ENCODE measurements around the gene PIEZO2.

GRCh38 chr18:11137400-11137799, 12.0 kb downstream of the PIEZO2 start:
- no peak for TF ChIP-seq CTCF (IDR thresholded peaks at IDR 0.05; ENCODE audit: control extremely low read depth in 1 of 3, insufficient read depth in 1 of 3, low read depth in 1 of 3, low read length in 3 of 3)
- no peak for TF ChIP-seq TBP (IDR thresholded peaks at IDR 0.05; ENCODE audit: low read depth, low read length)
- TF ChIP-seq EZH2 (IDR thresholded peaks at IDR 0.05; ENCODE audit: low read depth, low read length, severe bottlenecking) = no peak
- no peak for TF ChIP-seq BACH1 (IDR thresholded peaks at IDR 0.05; ENCODE audit: low read length)
- no peak for TF ChIP-seq JUN (IDR thresholded peaks at IDR 0.05; ENCODE audit: low read depth, low read length)
- TF ChIP-seq E2F6 (IDR thresholded peaks at IDR 0.05) = no peak
- no peak for TF ChIP-seq FOSL1 (IDR thresholded peaks at IDR 0.05; ENCODE audit: insufficient read depth, low read depth, low read length)
- TF ChIP-seq RXRA (IDR thresholded peaks at IDR 0.05; ENCODE audit: insufficient read depth, low read depth, low read length) = no peak
- TF ChIP-seq EP300 (IDR thresholded peaks at IDR 0.05; ENCODE audit: borderline replicate concordance in 1 of 2, low read depth in 2 of 2, low read length in 2 of 2) = no peak
- TF ChIP-seq CHD1 (IDR thresholded peaks at IDR 0.05; ENCODE audit: low read depth, low read length) = no peak
- no peak for TF ChIP-seq RFX5 (IDR thresholded peaks at IDR 0.05; ENCODE audit: borderline replicate concordance, low read depth, low read length)
